Head of caudate nucleus (tissue), 42 donors: ENCODE data around the gene SLC35F3.

Experiments
- DNase-seq, 42 donors: peaks; one replicate each; pipeline versions ENCODE4 v3.0.0 to v3.0.0-alpha.2; 2020 to 2021; ENCODE audit warnings: mixed read lengths in 7 of 42
- intact Hi-C: fragments of 100-400 bp; cut with DNase I; formaldehyde crosslinking; loops from one replicate; pipeline ENCODE4 v1.15.0; 2022

The SLC35F3 gene

GRCh38 chr1:234250747-234251146 lies 346.3 kb downstream of the SLC35F3 start:
- DNase-seq = no peak
- intact Hi-C loops = no loop called here

GRCh38 chr1:234253732-234254131 lies 349.3 kb downstream of the SLC35F3 start:
- no peak for DNase-seq
- intact Hi-C loops = no loop called here

- DNase-seq = no peak
- intact Hi-C loops = no loop called here
Measured at GRCh38 chr1:234256359-234256758, 351.9 kb downstream of the SLC35F3 start.

- intact Hi-C loops = no loop called here
- no peak for DNase-seq
Measured at GRCh38 chr1:234258071-234258470, 353.6 kb downstream of the SLC35F3 start.

GRCh38 chr1:234260578-234260977 lies 356.1 kb downstream of the SLC35F3 start:
- intact Hi-C loops = no loop called here
- DNase-seq = no peak

- intact Hi-C loops = no loop called here
- DNase-seq = no peak
Measured at GRCh38 chr1:234261545-234261944, 357.1 kb downstream of the SLC35F3 start.

- intact Hi-C loops = no loop called here
- DNase-seq = no peak
Measured at GRCh38 chr1:234262007-234262753, 357.7 kb downstream of the SLC35F3 start.

GRCh38 chr1:234262754-234263105 lies 358.3 kb downstream of the SLC35F3 start:
- intact Hi-C loops = no loop called here
- no peak for DNase-seq

GRCh38 chr1:234264832-234265231 lies 360.4 kb downstream of the SLC35F3 start:
- no peak for DNase-seq
- intact Hi-C loops = no loop called here

- intact Hi-C loops = no loop called here
- no peak for DNase-seq
Measured at GRCh38 chr1:234265321-234265720, 360.8 kb downstream of the SLC35F3 start.

GRCh38 chr1:234265861-234266260 lies 361.4 kb downstream of the SLC35F3 start:
- intact Hi-C loops = no loop called here
- no peak for DNase-seq

- intact Hi-C loops = no loop called here
- DNase-seq = no peak
Measured at GRCh38 chr1:234270093-234270492, 365.6 kb downstream of the SLC35F3 start.

GRCh38 chr1:234270581-234271242 lies 366.2 kb downstream of the SLC35F3 start:
- intact Hi-C loops = no loop called here
- DNase-seq = peak in 1 of 42 donors; percentile 33

- DNase-seq = no peak
- intact Hi-C loops = no loop called here
Measured at GRCh38 chr1:234271243-234271606, 366.7 kb downstream of the SLC35F3 start.

- intact Hi-C loops = no loop called here
- peak in 1 of 42 donors; percentile 33 for DNase-seq
Measured at GRCh38 chr1:234272656-234273312, 368.3 kb downstream of the SLC35F3 start.

GRCh38 chr1:234273981-234274380 lies 369.5 kb downstream of the SLC35F3 start:
- intact Hi-C loops = no loop called here
- no peak for DNase-seq

- DNase-seq = peak in 1 of 42 donors; percentile 38
- intact Hi-C loops = no loop called here
Measured at GRCh38 chr1:234276151-234276788, 371.8 kb downstream of the SLC35F3 start.

- intact Hi-C loops = no loop called here
- peak in 1 of 42 donors; percentile 35 for DNase-seq
Measured at GRCh38 chr1:234277161-234277868, 372.8 kb downstream of the SLC35F3 start.

- DNase-seq = no peak
- intact Hi-C loops = no loop called here
Measured at GRCh38 chr1:234279021-234279420, 374.5 kb downstream of the SLC35F3 start.
